Colonic mucosa (tissue), 4 donors: ENCODE measurements around the gene MIPEP. TPM values are rescaled to one million over a fixed set of nuclear protein-coding genes. Genes with fewer than 3 reads are reported as not detected.

Source experiments
- DNase-seq: peaks from one replicate; pipeline ENCODE4 v3.0.0-alpha.2; 2020
- H3K27ac ChIP-seq: fragments of 200-600 bp; one replicate; pipeline ENCODE4 v1.8.0; 2021
- H3K27me3 ChIP-seq: fragments of 200-600 bp; one replicate; pipeline ENCODE4 v1.8.0; 2021
- H3K36me3 ChIP-seq: fragments of 200-600 bp; one replicate; pipeline ENCODE4 v1.8.0; 2021
- H3K4me1 ChIP-seq: fragments of 200-600 bp; one replicate; pipeline ENCODE4 v1.8.0; 2021; ENCODE audit warnings: mild to moderate bottlenecking
- H3K4me3 ChIP-seq: fragments of 200-600 bp; one replicate; pipeline ENCODE4 v1.8.0; 2021
- H3K9ac ChIP-seq, 2 donors: one replicate each; pipeline ENCODE4 v1.7.0; 2013; ENCODE audit warnings: control low read depth in 2 of 2, low read depth in 2 of 2, low read length in 2 of 2
- H3K9me3 ChIP-seq: fragments of 200-600 bp; one replicate; pipeline ENCODE4 v1.8.0; 2021
- intact Hi-C: fragments of 100-400 bp; cut with DNase I; formaldehyde crosslinking; loops from one replicate; pipeline ENCODE4 v1.14.1; 2022
- total RNA-seq, 2 donors: library from RNA; stranded (reverse); fragmentation: NEBNext Ultra II Directional in 1 of 2; extraction: Animal tissue kit (Norgen Biotek cat#: 25700) in 1 of 2; gene quantifications; one replicate each; pipeline ENCODE4 v1.2.1, GENCODE V29; 2021
- TF ChIP-seq, protein P1 (sequence below): fragments of 200-600 bp; IDR thresholded peaks from one replicate; pipeline ENCODE4 v1.8.0; 2022; ENCODE audit warnings: antibody characterized with exemption, mild to moderate bottlenecking
- donor health status: healthy.
- donor health status: DM: no; HTN: no; CAD: no.
- donor health status: DM: no; HTN: no; CAD: no.

MIPEP gene
- total RNA-seq, 2 donors from 2014 or later, result 25.9 to 33.0 TPM

DNA sequence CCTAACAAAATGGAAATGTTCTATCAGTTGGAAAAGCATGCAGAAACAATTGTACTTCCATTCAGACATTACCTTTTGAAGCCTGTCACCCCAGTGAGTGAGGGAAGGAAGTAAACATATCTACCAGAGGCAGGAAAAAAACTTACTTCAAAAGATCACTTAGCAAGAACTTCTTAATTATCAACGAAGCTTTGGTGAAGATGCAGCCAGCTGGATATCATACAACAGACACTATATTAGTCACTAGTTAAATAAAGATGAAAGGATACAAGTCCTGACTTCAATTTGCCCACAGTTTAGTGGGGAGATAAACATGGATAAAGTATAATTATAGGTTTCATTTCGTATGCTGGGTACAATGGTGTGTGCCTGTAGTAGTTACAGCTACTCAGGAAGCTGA is 170.2 kb downstream of the MIPEP start:
- Histone ChIP-seq H3K27me3 (no peaks in the 10 kb centered on the region), H3K27ac (no peak overlapping the region), H3K4me3 (no peak overlapping the region), H3K4me1 (no peaks in the 10 kb centered on the region), H3K36me3 (no peaks in the 10 kb centered on the region), H3K9ac (no peak overlapping the region), H3K9me3 (no peaks in the 10 kb centered on the region)
- intact Hi-C loops, result no loop called here
- DNase-seq, result no peak
- TF ChIP-seq, protein P1, sequence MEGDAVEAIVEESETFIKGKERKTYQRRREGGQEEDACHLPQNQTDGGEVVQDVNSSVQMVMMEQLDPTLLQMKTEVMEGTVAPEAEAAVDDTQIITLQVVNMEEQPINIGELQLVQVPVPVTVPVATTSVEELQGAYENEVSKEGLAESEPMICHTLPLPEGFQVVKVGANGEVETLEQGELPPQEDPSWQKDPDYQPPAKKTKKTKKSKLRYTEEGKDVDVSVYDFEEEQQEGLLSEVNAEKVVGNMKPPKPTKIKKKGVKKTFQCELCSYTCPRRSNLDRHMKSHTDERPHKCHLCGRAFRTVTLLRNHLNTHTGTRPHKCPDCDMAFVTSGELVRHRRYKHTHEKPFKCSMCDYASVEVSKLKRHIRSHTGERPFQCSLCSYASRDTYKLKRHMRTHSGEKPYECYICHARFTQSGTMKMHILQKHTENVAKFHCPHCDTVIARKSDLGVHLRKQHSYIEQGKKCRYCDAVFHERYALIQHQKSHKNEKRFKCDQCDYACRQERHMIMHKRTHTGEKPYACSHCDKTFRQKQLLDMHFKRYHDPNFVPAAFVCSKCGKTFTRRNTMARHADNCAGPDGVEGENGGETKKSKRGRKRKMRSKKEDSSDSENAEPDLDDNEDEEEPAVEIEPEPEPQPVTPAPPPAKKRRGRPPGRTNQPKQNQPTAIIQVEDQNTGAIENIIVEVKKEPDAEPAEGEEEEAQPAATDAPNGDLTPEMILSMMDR, result no peak

- no peak overlapping the region for H3K4me3 ChIP-seq
- H3K27me3 ChIP-seq, result no peaks in the 10 kb centered on the region
- no peak overlapping the region for H3K27ac ChIP-seq
- intact Hi-C loops, result no loop called here
- no peak for DNase-seq
- no peak overlapping the region for H3K9ac ChIP-seq
- no peaks in the 10 kb centered on the region for H3K4me1 ChIP-seq
- H3K36me3 ChIP-seq, result no peaks in the 10 kb centered on the region
- no peaks in the 10 kb centered on the region for H3K9me3 ChIP-seq
- TF ChIP-seq, protein P1, result no peak
These were observed 172.8 kb downstream of the MIPEP start for GRCh38 chr13:23716401-23716800.

- intact Hi-C loops, result no loop called here
- no peak overlapping the region for H3K4me3 ChIP-seq
- H3K9me3 ChIP-seq, result no peaks in the 10 kb centered on the region
- TF ChIP-seq, protein P1, result no peak
- H3K4me1 ChIP-seq, result no peaks in the 10 kb centered on the region
- no peak overlapping the region for H3K9ac ChIP-seq
- H3K27ac ChIP-seq, result no peak overlapping the region
- H3K36me3 ChIP-seq, result no peaks in the 10 kb centered on the region
- H3K27me3 ChIP-seq, result no peaks in the 10 kb centered on the region
- DNase-seq, result no peak
These were observed 173.4 kb downstream of the MIPEP start for GRCh38 chr13:23715762-23716235.

DNA sequence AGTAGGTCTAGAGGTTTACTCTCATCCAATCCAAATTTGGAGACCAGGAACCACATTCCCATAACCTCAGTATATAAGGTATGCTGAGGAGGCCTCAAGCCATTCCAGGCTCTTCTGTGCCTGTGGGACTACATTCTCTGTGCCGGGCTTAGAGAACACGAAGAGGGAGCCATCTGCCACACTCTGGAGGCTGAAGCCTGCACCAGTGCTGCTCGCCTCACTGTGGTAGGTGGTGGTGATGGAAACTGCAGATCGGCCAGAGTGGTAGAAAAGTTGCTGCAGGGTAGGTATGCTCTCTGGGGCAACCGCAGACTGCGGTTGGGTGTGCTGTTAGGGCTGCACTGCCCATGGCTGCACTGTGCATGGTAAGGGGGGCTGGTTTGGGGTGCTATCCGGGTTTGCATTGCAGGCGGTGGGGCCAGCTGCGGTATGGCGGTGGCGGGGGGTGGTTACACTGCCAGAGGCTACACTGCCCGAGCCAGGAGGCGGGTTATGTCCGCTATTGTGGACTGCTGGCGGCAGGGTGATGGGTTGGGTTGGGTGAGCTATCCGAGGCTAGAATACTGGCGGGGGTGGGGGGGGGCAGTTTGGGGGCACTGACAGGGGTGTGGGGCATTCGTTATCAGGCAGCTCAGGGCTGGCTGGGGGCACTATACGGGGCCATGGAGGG is 174.0 kb downstream of the MIPEP start:
- no peaks in the 10 kb centered on the region for H3K27me3 ChIP-seq
- intact Hi-C loops, result no loop called here
- no peak overlapping the region for H3K27ac ChIP-seq
- no peak for DNase-seq
- H3K4me3 ChIP-seq, result no peak overlapping the region
- TF ChIP-seq, protein P1, result no peak
- no peaks in the 10 kb centered on the region for H3K36me3 ChIP-seq
- no peaks in the 10 kb centered on the region for H3K9me3 ChIP-seq
- no peak overlapping the region for H3K9ac ChIP-seq
- no peaks in the 10 kb centered on the region for H3K4me1 ChIP-seq

DNA sequence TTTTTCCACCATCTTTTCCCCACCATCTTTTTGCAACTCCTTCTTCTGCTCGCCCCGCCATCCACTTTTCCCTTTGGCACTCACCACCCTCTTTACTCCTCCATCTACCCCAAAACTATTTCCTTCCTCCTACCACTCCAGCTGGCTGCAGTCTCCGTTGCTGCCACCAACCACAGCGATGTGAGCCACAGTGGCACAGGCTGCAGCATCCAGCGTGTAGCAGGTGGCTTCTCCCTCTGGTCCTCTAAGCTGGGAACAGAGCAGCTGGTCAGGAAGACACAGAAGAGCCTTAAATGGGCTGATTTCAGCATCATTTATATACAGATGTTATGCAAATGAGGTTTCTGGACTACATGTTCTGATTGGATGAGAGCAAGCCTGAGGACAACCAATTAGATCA is 174.5 kb downstream of the MIPEP start:
- H3K27me3 ChIP-seq, result no peaks in the 10 kb centered on the region
- no peak overlapping the region for H3K9ac ChIP-seq
- H3K36me3 ChIP-seq, result no peaks in the 10 kb centered on the region
- DNase-seq, result no peak
- TF ChIP-seq, protein P1, result no peak
- no peak overlapping the region for H3K27ac ChIP-seq
- no peaks in the 10 kb centered on the region for H3K9me3 ChIP-seq
- intact Hi-C loops, result no loop called here
- H3K4me1 ChIP-seq, result no peaks in the 10 kb centered on the region
- H3K4me3 ChIP-seq, result no peak overlapping the region
